ENCODE measurements around the gene LIX1L.

LIX1L gene

DNA sequence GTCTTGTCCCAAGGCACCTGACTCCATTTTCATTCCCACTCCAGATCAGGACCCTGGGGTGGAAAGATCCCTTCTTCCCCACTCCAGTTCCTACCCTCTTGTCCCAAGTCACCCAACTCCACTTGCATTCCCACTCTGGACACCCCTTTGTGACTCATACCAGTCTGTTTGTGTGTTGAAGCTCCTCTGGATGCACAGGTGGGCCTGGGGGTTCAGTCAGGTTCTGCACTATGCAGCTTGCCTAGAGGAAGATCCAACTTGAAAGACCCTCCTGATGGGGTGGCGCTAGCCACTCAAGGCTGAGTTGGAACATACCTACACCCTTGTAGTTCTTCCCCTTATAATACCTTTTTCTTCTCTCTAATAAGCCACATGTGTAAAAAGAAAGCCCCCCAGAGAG, 62.3 kb downstream of the LIX1L start:
- ATAC-seq: no peak
- TF ChIP-seq POU6F1 (CRISPR knock-in tag; IDR thresholded peaks at IDR 0.05; ENCODE audit: borderline replicate concordance, low read depth): no peak
- no peak for TF ChIP-seq PATZ1 (CRISPR knock-in tag; IDR thresholded peaks at IDR 0.05; ENCODE audit: borderline replicate concordance)
- no peak for TF ChIP-seq OSR1 (CRISPR knock-in tag; IDR thresholded peaks at IDR 0.05)
- TF ChIP-seq ZC3H10 (CRISPR knock-in tag; IDR thresholded peaks at IDR 0.05): no peak
- no peak for TF ChIP-seq GLIS3 (CRISPR knock-in tag; IDR thresholded peaks at IDR 0.05)
- TF ChIP-seq ISL1 (CRISPR knock-in tag; IDR thresholded peaks at IDR 0.05): no peak
- TF ChIP-seq TCF4 (CRISPR knock-in tag; IDR thresholded peaks at IDR 0.05; ENCODE audit: borderline replicate concordance): no peak
- TF ChIP-seq RARB (CRISPR knock-in tag; IDR thresholded peaks at IDR 0.05): no peak
- TF ChIP-seq ARNTL (CRISPR knock-in tag; IDR thresholded peaks at IDR 0.05; ENCODE audit: borderline replicate concordance, low read depth): no peak
- TF ChIP-seq ZNF565 (CRISPR knock-in tag; conservative IDR thresholded peaks at IDR 0.05; ENCODE audit: low read depth): no peak
- no peak for TF ChIP-seq CSRNP3 (CRISPR knock-in tag; IDR thresholded peaks at IDR 0.05)
- no peak for TF ChIP-seq CSDC2 (CRISPR knock-in tag; IDR thresholded peaks at IDR 0.05)
- TF ChIP-seq BACH2 (CRISPR knock-in tag; IDR thresholded peaks at IDR 0.05; ENCODE audit: borderline replicate concordance): no peak
- no peak for TF ChIP-seq SNAI2 (CRISPR knock-in tag; IDR thresholded peaks at IDR 0.05)
- TF ChIP-seq PPARA (CRISPR knock-in tag; IDR thresholded peaks at IDR 0.05; ENCODE audit: borderline replicate concordance): no peak
- no peak for TF ChIP-seq ZNF8 (CRISPR knock-in tag; IDR thresholded peaks at IDR 0.05)
- no peak for TF ChIP-seq ZFP30 (CRISPR knock-in tag; IDR thresholded peaks at IDR 0.05)

GRCh38 chr1:145893306-145894055, 64.3 kb downstream of the LIX1L start:
- TF ChIP-seq GLIS3 (CRISPR knock-in tag; IDR thresholded peaks at IDR 0.05): no peak
- no peak for TF ChIP-seq ZNF565 (CRISPR knock-in tag; conservative IDR thresholded peaks at IDR 0.05; ENCODE audit: low read depth)
- no peak for TF ChIP-seq POU6F1 (CRISPR knock-in tag; IDR thresholded peaks at IDR 0.05; ENCODE audit: borderline replicate concordance, low read depth)
- TF ChIP-seq, protein P1, sequence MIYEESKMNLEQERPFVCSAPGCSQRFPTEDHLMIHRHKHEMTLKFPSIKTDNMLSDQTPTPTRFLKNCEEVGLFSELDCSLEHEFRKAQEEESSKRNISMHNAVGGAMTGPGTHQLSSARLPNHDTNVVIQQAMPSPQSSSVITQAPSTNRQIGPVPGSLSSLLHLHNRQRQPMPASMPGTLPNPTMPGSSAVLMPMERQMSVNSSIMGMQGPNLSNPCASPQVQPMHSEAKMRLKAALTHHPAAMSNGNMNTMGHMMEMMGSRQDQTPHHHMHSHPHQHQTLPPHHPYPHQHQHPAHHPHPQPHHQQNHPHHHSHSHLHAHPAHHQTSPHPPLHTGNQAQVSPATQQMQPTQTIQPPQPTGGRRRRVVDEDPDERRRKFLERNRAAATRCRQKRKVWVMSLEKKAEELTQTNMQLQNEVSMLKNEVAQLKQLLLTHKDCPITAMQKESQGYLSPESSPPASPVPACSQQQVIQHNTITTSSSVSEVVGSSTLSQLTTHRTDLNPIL (CRISPR knock-in tag; IDR thresholded peaks at IDR 0.05; ENCODE audit: low read depth): no peak
- TF ChIP-seq ISL1 (CRISPR knock-in tag; IDR thresholded peaks at IDR 0.05): no peak
- no peak for TF ChIP-seq BACH2 (CRISPR knock-in tag; IDR thresholded peaks at IDR 0.05; ENCODE audit: borderline replicate concordance)
- no peak for TF ChIP-seq ZFP3 (CRISPR knock-in tag; IDR thresholded peaks at IDR 0.05)
- TF ChIP-seq ESRRG (CRISPR knock-in tag; IDR thresholded peaks at IDR 0.05): no peak
- TF ChIP-seq ZFP30 (CRISPR knock-in tag; IDR thresholded peaks at IDR 0.05): no peak
- no peak for TF ChIP-seq ZNF70 (CRISPR knock-in tag; IDR thresholded peaks at IDR 0.05)
- no peak for TF ChIP-seq CSDC2 (CRISPR knock-in tag; IDR thresholded peaks at IDR 0.05)
- no peak for TF ChIP-seq OSR1 (CRISPR knock-in tag; IDR thresholded peaks at IDR 0.05)
- TF ChIP-seq CSRNP3 (CRISPR knock-in tag; IDR thresholded peaks at IDR 0.05): no peak
- TF ChIP-seq ZC3H10 (CRISPR knock-in tag; IDR thresholded peaks at IDR 0.05): no peak
- TF ChIP-seq SNAI2 (CRISPR knock-in tag; IDR thresholded peaks at IDR 0.05): no peak
- no peak for TF ChIP-seq TCF4 (CRISPR knock-in tag; IDR thresholded peaks at IDR 0.05; ENCODE audit: borderline replicate concordance)
- no peak for TF ChIP-seq PPARA (CRISPR knock-in tag; IDR thresholded peaks at IDR 0.05; ENCODE audit: borderline replicate concordance)
- TF ChIP-seq ARNTL (CRISPR knock-in tag; IDR thresholded peaks at IDR 0.05; ENCODE audit: borderline replicate concordance, low read depth): no peak
- TF ChIP-seq RARB (CRISPR knock-in tag; IDR thresholded peaks at IDR 0.05): no peak
- no peak for TF ChIP-seq ZNF8 (CRISPR knock-in tag; IDR thresholded peaks at IDR 0.05)
- no peak for ATAC-seq

Measured in SK-N-SH treated with all-trans-retinoic acid at 6 μM for 48 hours (cell line).